Ureter (tissue), 1 donor: ENCODE measurements around the gene MOCS2. TPM values are rescaled to one million over a fixed set of nuclear protein-coding genes. Genes with fewer than 3 reads are reported as not detected.

Experiments
- DNase-seq: peaks from one replicate; pipeline ENCODE4 v3.0.0-alpha.2; 2020; ENCODE audit warnings: low spot score
- total RNA-seq: library from RNA; stranded (reverse); gene quantifications from one replicate; pipeline ENCODE4 v1.2.4, GENCODE V29; 2023
- donor health status: DM: yes; HTN: yes; CAD: no.

The MOCS2 gene
- total RNA-seq, 1 donor from 2014 or later = 26.9 TPM

DNA sequence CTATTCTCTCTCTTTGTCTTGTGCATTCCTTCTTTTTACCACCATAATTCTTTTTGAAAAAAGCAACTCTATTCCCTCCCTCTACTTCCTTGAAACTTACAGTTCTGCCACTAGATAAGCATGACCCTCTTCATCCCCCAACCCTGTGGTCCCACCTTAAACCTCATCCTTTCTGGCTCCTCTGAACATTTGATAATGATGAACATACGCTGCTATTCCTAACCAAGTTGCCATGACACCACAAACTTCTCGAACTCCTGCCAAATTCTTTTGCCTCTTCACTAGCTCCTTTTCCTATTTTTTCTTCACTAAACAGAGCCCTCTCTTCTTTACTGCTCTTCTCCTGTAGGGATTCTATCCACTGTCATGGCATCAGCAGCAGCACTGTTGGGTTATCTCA is 57.1 kb downstream of the MOCS2 start:
- no peak for DNase-seq

DNA sequence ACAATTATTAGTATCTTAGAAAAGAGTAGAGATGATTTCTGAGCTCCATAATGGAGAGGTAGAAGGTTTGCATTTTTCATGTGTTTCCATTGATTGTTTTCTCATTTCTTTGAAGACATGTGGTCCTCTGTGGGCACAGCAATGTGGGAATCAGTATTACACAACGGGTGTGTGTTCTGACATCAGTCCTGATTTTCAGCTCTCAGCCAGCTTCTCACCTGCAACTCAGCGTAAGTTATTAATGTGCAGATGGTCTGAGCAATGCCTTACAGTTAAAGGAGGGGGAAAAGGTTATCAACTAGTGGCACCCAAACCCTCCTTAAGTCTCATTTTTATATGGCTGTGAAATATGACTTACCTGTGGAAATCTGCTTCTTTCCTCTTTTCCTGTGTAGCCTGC is 61.3 kb downstream of the MOCS2 start:
- DNase-seq = no peak

Other genes starting within 250 kb of the MOCS2 start
- 40.5 TPM for gene ITGA2, start 120.4 kb downstream of the MOCS2 start, total RNA-seq